CD14-positive monocyte (primary cell): ENCODE measurements around the gene DBT. TPM values are rescaled to one million over a fixed set of nuclear protein-coding genes. Genes with fewer than 3 reads are reported as not detected.

Experiments
- DNase-seq, 3 donors: peaks; one replicate each; pipeline ENCODE4 v3.0.0-alpha.2; 2011 to 2022
- H2AFZ ChIP-seq: 2 replicates; pipeline ENCODE4 v1.6.0; 2012; ENCODE audit warnings: mild to moderate bottlenecking, low read depth, low read length, inconsistent platforms; ENCODE audit not compliant: insufficient read depth, poor library complexity, severe bottlenecking
- H3K27ac ChIP-seq, 2 donors: 1 replicate in 1 of 2; 2 replicates in 1 of 2; pipeline ENCODE4 v1.5.1; 2012 to 2013; ENCODE audit warnings: low read length in 2 of 2, control low read depth in 1 of 2, inconsistent platforms in 1 of 2, low read depth in 1 of 2, mild to moderate bottlenecking in 1 of 2
- H3K27me3 ChIP-seq, 2 donors: one replicate each; pipeline versions ENCODE4 v1.6.0 to v1.6.1; 2011 to 2013; ENCODE audit warnings: low read length in 2 of 2; ENCODE audit not compliant: control insufficient read depth in 2 of 2, insufficient read depth in 2 of 2
- H3K36me3 ChIP-seq, 2 donors: replicated peaks in 1 of 2; 1 replicate in 1 of 2; 2 replicates in 1 of 2; pipeline versions ENCODE4 v1.5.1 to v1.6.1; 2012 to 2013; ENCODE audit warnings: low read length in 2 of 2, control low read depth in 1 of 2, inconsistent platforms in 1 of 2, mild to moderate bottlenecking in 1 of 2; ENCODE audit not compliant: insufficient read depth in 2 of 2, control insufficient read depth in 1 of 2
- H3K4me1 ChIP-seq, 2 donors: 1 replicate in 1 of 2; 2 replicates in 1 of 2; pipeline versions ENCODE4 v1.5.1 to v1.6.1; 2012 to 2013; ENCODE audit warnings: low read length in 2 of 2, control low read depth in 1 of 2, inconsistent platforms in 1 of 2, mild to moderate bottlenecking in 1 of 2, moderate library complexity in 1 of 2; ENCODE audit not compliant: insufficient read depth in 2 of 2, control insufficient read depth in 1 of 2
- H3K4me2 ChIP-seq: replicated peaks from 2 replicates; pipeline ENCODE3; 2012; ENCODE audit warnings: low read length, moderate library complexity, mild to moderate bottlenecking; ENCODE audit not compliant: poor library complexity, severe bottlenecking; ENCODE audit errors: extremely low read depth
- H3K4me3 ChIP-seq, 3 experiments: fragments of 200-600 bp in 1 of 3; sonication (generic) in 1 of 3; replicated peaks in 1 of 3; 1 replicate in 2 of 3; 2 replicates in 1 of 3; pipeline ENCODE4 v1.5.1; 2011 to 2013; ENCODE audit warnings: low read length in 3 of 3, mild to moderate bottlenecking in 3 of 3, control low read depth in 2 of 3, low read depth in 2 of 3, inconsistent platforms in 1 of 3, moderate library complexity in 1 of 3
- H3K79me2 ChIP-seq: 2 replicates; pipeline ENCODE4 v1.6.0; 2012; ENCODE audit warnings: mild to moderate bottlenecking, control low read depth, inconsistent platforms, low read length, moderate library complexity; ENCODE audit not compliant: insufficient read depth
- H3K9ac ChIP-seq: 2 replicates; pipeline ENCODE4 v1.6.0; 2017; ENCODE audit warnings: low read length, mild to moderate bottlenecking; ENCODE audit not compliant: insufficient read depth, poor library complexity, severe bottlenecking
- H3K9me3 ChIP-seq, 2 donors: replicated peaks in 1 of 2; 1 replicate in 1 of 2; 2 replicates in 1 of 2; pipeline versions ENCODE4 v1.5.1 to v1.6.1; 2012 to 2013; ENCODE audit warnings: low read length in 2 of 2, control low read depth in 1 of 2; ENCODE audit not compliant: control insufficient read depth in 1 of 2, insufficient read depth in 1 of 2
- H4K20me1 ChIP-seq: 2 replicates; pipeline ENCODE4 v1.6.0; 2012; ENCODE audit warnings: mild to moderate bottlenecking, low read length, control low read depth, moderate library complexity; ENCODE audit not compliant: insufficient read depth
- H3K27ac Mint-ChIP-seq, 7 donors: one replicate each; pipeline ENCODE4 v1.8.0; 2020; ENCODE audit warnings: mild to moderate bottlenecking in 7 of 7, mixed read lengths in 7 of 7, moderate library complexity in 6 of 7, inconsistent platforms in 2 of 7
- H3K27me3 Mint-ChIP-seq, 3 donors: one replicate each; pipeline ENCODE4 v1.8.0; 2021 to 2022; ENCODE audit warnings: low read depth in 3 of 3, mild to moderate bottlenecking in 3 of 3, mixed read lengths in 3 of 3, moderate library complexity in 3 of 3, inconsistent platforms in 1 of 3
- H3K36me3 Mint-ChIP-seq, 2 donors: one replicate each; pipeline ENCODE4 v1.8.0; 2020; ENCODE audit warnings: mixed read lengths in 2 of 2, inconsistent platforms in 1 of 2, mild to moderate bottlenecking in 1 of 2
- H3K4me1 Mint-ChIP-seq: one replicate; pipeline ENCODE4 v1.8.0; 2020; ENCODE audit warnings: mild to moderate bottlenecking, mixed read lengths
- H3K4me3 Mint-ChIP-seq, 2 donors: one replicate each; pipeline ENCODE4 v1.8.0; 2020; ENCODE audit warnings: mild to moderate bottlenecking in 2 of 2, mixed read lengths in 2 of 2, moderate library complexity in 1 of 2
- H3K9me3 Mint-ChIP-seq, 7 donors: one replicate each; pipeline ENCODE4 v1.8.0; 2020 to 2022; ENCODE audit warnings: mixed read lengths in 7 of 7, mild to moderate bottlenecking in 6 of 7, moderate library complexity in 6 of 7, inconsistent platforms in 2 of 7
- WGBS: methylation state at CpG from one replicate; pipeline ENCODE4 v1.1.5; 2013; ENCODE audit warnings: missing lambda C conversion rate; ENCODE audit not compliant: insufficient coverage; 5-methylcytosine and 5-hydroxymethylcytosine counted together
- intact Hi-C, 2 donors: fragments of 100-400 bp; cut with micrococcal nuclease; formaldehyde crosslinking; loops; one replicate each; pipeline versions ENCODE4 v1.15.0 to v1.15.1; 2023
- polyA plus RNA-seq, 3 donors: library from polyadenylated mRNA; depleted of rRNA in 1 of 3; unstranded in 2 of 3; stranded (reverse) in 1 of 3; fragments of 300-500 nt in 2 of 3; fragments of >200 nt in 1 of 3; fragmentation: Illumina TruSeq in 2 of 3; gene quantifications; 1 replicate in 2 of 3; 2 replicates in 1 of 3; pipeline ENCODE4 v1.2.3, GENCODE V29; 2012 to 2021
- TF ChIP-seq, protein P1 (sequence below): fragments of 200-600 bp; IDR thresholded peaks from one replicate; pipeline ENCODE4 v1.8.0; 2022; ENCODE audit warnings: antibody characterized with exemption, mild to moderate bottlenecking

Gene DBT
- polyA plus RNA-seq, 3 donors, result 1.1 to 2.7 (median 1.5) TPM

DNA sequence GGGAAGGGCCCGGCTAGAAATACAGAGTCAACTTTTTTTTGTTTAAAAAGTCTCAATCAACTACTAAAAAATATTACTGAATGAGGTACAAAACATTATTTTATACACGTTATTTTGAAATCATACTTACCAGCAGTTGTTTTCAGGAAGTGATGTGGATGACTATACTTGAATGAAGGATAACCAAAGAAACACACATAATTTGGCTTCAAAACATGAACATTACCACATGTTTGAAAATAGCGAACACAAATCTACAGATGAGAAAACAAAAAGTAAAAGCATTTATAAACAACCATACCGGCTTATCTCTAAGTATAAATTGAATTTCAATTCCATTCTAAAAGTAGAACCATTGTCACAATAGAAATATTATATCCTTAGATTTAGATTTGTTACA is 9.0 kb downstream of the DBT start:
- no peak overlapping the region for H3K4me2 ChIP-seq
- DNase-seq, result no peak
- Mint-ChIP-seq H3K27ac (peak overlapping the region in 2 of 7 donors; percentile 46 to 56), H3K4me1 (peaks cover 4% of the 10 kb centered on the region), H3K36me3 (peaks cover 42 to 53% of the 10 kb centered on the region in 2 donors), H3K9me3 (no peaks in the 10 kb centered on the region), H3K4me3 (no peak overlapping the region), H3K27me3 (no peaks in the 10 kb centered on the region)
- H3K27ac ChIP-seq, result no peak overlapping the region
- intact Hi-C loops, result no loop called here
- no peak overlapping the region for H3K9ac ChIP-seq
- H3K4me1 ChIP-seq, result no peaks in the 10 kb centered on the region
- peaks cover 26% of the 10 kb centered on the region for H3K79me2 ChIP-seq
- peaks cover 25 to 50% of the 10 kb centered on the region in 2 donors for H3K36me3 ChIP-seq
- peaks cover 4% of the 10 kb centered on the region for H4K20me1 ChIP-seq
- H3K9me3 ChIP-seq, result no peaks in the 10 kb centered on the region
- TF ChIP-seq, protein P1, sequence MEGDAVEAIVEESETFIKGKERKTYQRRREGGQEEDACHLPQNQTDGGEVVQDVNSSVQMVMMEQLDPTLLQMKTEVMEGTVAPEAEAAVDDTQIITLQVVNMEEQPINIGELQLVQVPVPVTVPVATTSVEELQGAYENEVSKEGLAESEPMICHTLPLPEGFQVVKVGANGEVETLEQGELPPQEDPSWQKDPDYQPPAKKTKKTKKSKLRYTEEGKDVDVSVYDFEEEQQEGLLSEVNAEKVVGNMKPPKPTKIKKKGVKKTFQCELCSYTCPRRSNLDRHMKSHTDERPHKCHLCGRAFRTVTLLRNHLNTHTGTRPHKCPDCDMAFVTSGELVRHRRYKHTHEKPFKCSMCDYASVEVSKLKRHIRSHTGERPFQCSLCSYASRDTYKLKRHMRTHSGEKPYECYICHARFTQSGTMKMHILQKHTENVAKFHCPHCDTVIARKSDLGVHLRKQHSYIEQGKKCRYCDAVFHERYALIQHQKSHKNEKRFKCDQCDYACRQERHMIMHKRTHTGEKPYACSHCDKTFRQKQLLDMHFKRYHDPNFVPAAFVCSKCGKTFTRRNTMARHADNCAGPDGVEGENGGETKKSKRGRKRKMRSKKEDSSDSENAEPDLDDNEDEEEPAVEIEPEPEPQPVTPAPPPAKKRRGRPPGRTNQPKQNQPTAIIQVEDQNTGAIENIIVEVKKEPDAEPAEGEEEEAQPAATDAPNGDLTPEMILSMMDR, result no peak
- H3K27me3 ChIP-seq, result no peaks in the 10 kb centered on the region
- no CpG with 5 or more reads among the region's 4 CpGs for WGBS
- H2AFZ ChIP-seq, result no peak overlapping the region
- no peak overlapping the region for H3K4me3 ChIP-seq

DNA sequence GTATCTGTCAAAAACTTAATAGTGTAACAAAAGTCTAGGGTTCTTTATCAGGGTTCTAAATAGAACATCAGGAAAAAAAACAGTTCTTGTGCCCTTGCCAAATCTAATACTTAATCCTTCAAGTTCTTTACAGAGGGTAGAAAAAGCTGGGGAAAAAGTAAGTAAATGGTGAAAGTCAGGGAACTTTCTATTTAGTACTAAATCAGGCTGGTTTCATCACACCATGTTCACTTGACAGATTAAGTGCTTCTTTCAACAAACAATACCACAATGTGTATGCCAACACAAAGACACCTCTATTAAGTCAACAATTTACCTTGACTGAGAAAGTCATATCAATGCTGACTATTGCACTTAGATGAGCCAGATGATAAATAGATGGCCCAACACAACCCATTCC is 9.7 kb downstream of the DBT start:
- Histone ChIP-seq H3K9me3 (no peaks in the 10 kb centered on the region), H4K20me1 (peaks cover 4% of the 10 kb centered on the region), H3K9ac (no peak overlapping the region), H3K27me3 (no peaks in the 10 kb centered on the region), H3K36me3 (peaks cover 28 to 52% of the 10 kb centered on the region in 2 donors), H3K4me3 (no peak overlapping the region), H3K4me1 (no peaks in the 10 kb centered on the region), H3K79me2 (peaks cover 21% of the 10 kb centered on the region), H3K27ac (no peak overlapping the region), H3K4me2 (no peak overlapping the region), H2AFZ (no peak overlapping the region)
- DNase-seq, result no peak
- TF ChIP-seq, protein P1, result no peak
- Mint-ChIP-seq H3K36me3 (peaks cover 42 to 53% of the 10 kb centered on the region in 2 donors), H3K4me1 (peaks cover 4% of the 10 kb centered on the region), H3K27me3 (no peaks in the 10 kb centered on the region), H3K27ac (peak overlapping the region in 1 of 7 donors; percentile 30), H3K4me3 (no peak overlapping the region), H3K9me3 (no peaks in the 10 kb centered on the region)
- intact Hi-C loops, result no loop called here
